ENCODE data around the gene RXRA.

Gene RXRA

GRCh38 chr9:134482226-134482625 is 156.0 kb downstream of the RXRA start:
- no peak overlapping the region for H3K4me3 ChIP-seq (ENCODE audit: low read depth, low read length)
- in situ Hi-C loops (cut with HindIII; ENCODE audit: low sequenced_read_pairs), result no loop called here
- DNase-seq (ENCODE audit: low read depth, low spot score), result no peak
- TF ChIP-seq CTCF (IDR thresholded peaks at IDR 0.05; ENCODE audit: low read depth, low read length), result no peak

DNA sequence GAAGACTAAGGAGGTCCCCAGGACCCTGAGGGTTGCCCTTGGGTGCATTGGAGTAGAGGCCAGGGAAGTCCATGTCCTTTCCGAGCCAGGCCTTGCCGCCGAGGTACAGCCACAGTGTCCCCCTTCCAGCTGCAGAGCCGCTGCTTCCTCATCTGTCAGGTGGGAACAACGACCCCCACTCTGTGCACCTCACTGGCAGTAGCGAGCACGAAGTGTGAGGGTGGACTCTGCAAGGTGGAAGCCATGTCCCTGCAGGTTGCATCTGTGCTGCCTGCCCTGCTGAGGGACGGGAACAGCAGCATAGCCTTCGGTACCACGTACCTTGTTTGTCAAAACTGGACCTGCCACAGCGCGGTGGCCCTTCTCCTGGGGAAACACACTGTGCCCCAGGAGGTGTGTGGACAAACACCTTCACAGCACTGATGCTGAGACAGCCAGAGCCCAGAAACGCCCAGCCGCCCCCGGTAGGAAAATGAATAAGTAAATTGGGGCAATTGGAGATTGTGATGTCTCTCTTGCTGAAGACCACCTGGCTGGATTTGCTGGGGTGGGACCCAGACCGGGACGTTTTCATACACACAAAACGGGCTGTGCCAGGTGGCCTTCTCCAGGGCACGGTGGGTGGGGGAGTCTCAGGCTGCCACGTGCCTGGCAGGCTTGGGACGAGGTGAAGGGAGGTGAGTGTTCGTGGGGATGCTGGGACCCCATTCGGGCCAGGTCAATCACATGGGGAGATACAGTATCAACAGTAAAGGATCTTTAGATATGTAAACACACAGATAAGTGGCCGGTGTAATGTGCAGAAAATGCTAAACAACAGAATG is 157.3 kb downstream of the RXRA start:
- DNase-seq (ENCODE audit: low read depth, low spot score), result no peak
- no peak overlapping the region for H3K4me3 ChIP-seq (ENCODE audit: low read depth, low read length)
- in situ Hi-C loops (cut with HindIII; ENCODE audit: low sequenced_read_pairs), result no loop called here
- no peak for TF ChIP-seq CTCF (IDR thresholded peaks at IDR 0.05; ENCODE audit: low read depth, low read length)

DNA sequence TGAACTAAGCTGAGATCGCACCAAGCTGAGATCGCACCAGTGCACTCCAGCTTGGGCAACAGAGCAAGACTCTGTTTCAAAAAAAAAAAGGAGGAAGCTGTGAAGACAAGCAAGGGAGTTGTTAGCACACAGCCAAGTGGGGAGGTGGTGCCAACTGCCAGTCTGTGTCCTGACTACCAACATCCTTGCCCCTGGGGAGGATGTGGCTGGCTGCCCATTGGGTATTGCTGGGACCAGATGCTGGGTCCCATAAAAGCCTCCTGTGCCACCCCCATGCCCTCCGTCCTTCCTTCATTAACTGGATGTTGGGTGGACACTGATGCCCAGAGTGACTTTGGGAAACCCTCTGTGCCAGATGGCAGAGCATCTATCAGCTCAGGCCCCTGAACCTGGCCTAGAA is 158.2 kb downstream of the RXRA start:
- no peak overlapping the region for H3K4me3 ChIP-seq (ENCODE audit: low read depth, low read length)

DNA sequence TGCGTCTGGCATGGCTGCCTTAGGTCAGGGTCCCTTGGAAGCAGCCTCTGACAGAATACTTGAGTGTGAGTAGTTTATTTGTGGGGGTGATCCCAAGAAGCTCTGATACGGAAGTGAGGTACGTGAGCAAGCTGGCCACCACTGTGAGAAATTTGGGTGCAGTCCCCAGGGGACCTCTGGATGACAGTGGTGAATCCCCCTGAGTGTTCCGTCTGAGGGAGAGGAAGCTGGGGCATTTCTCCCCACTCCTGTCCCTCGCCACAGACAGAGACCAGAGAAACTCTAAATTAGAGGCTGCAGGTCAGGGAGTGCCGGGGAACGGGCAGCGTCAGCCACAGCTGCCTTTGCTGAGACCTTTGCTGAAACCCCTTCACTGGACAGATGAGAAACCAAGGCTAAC is 159.4 kb downstream of the RXRA start:
- DNase-seq (ENCODE audit: low read depth, low spot score), result no peak
- in situ Hi-C loops (cut with HindIII; ENCODE audit: low sequenced_read_pairs), result no loop called here
- TF ChIP-seq CTCF (IDR thresholded peaks at IDR 0.05; ENCODE audit: low read depth, low read length), result no peak
- H3K4me3 ChIP-seq (ENCODE audit: low read depth, low read length), result no peak overlapping the region

More for the DNA sequence above, 158.2 kb downstream of the RXRA start:
- DNase-seq (ENCODE audit: low read depth, low spot score), result no peak
- in situ Hi-C loops (cut with HindIII; ENCODE audit: low sequenced_read_pairs), result no loop called here
- TF ChIP-seq CTCF (IDR thresholded peaks at IDR 0.05; ENCODE audit: low read depth, low read length), result no peak

GRCh38 chr9:134486143-134486591 is 159.9 kb downstream of the RXRA start:
- no peak for DNase-seq (ENCODE audit: low read depth, low spot score)
- no peak overlapping the region for H3K4me3 ChIP-seq (ENCODE audit: low read depth, low read length)
- TF ChIP-seq CTCF (IDR thresholded peaks at IDR 0.05; ENCODE audit: low read depth, low read length), result no peak
- in situ Hi-C loops (cut with HindIII; ENCODE audit: low sequenced_read_pairs), result no loop called here

- TF ChIP-seq CTCF (IDR thresholded peaks at IDR 0.05; ENCODE audit: low read depth, low read length), result no peak
- no peak overlapping the region for H3K4me3 ChIP-seq (ENCODE audit: low read depth, low read length)
- DNase-seq (ENCODE audit: low read depth, low spot score), result no peak
- in situ Hi-C loops (cut with HindIII; ENCODE audit: low sequenced_read_pairs), result no loop called here
These were observed 160.3 kb downstream of the RXRA start for GRCh38 chr9:134486596-134486995.

All from astrocyte of the spinal cord (primary cell).